ENCODE measurements around the gene BEGAIN. TPM values are rescaled to one million over a fixed set of nuclear protein-coding genes. Genes with fewer than 3 reads are reported as not detected.

Gene BEGAIN
- total and polyA plus RNA-seq, 4 donors, result 4.9 to 26.6 (median 13.2) TPM

- Histone ChIP-seq H3K4me3 (ENCODE audit: low read depth, low read length) (no peak overlapping the region), H3K27me3 (ENCODE audit: control insufficient read depth, insufficient read depth, low read length) (no peaks in the 10 kb centered on the region), H3K4me1 (ENCODE audit: control insufficient read depth, insufficient read depth, low read length) (peaks cover 26% of the 10 kb centered on the region), H3K36me3 (ENCODE audit: control insufficient read depth, insufficient read depth, low read length) (peaks cover 3% of the 10 kb centered on the region), H3K27ac (ENCODE audit: low read depth, low read length) (no peak overlapping the region), H3K9me3 (ENCODE audit: control insufficient read depth, insufficient read depth, low read length) (no peaks in the 10 kb centered on the region)
- no peak for DNase-seq (ENCODE audit: low read depth in 4 of 6, low spot score in 6 of 6)
Observed at GRCh38 chr14:100487304-100487703, 99.9 kb downstream of the BEGAIN start.

Small RNAs within 50 kb of the gene (small RNA-seq; reads per million reads assigned to genes)
- not detected for gene RN7SKP92 (ENCODE audit: low replicate concordance)

Other genes with a start within 250 kb of the BEGAIN start
- 10 to 100 TPM; 11.8 to 12.5 TPM for gene WDR25, start 210.9 kb downstream of the BEGAIN start, total RNA-seq
- gene WDR25, start 210.9 kb downstream of the BEGAIN start, polyA plus RNA-seq (ENCODE audit: insufficient read length in 2 of 2), result 10 to 100 TPM; 12.1 to 12.3 TPM
- gene DLK1, start 139.5 kb upstream of the BEGAIN start, total RNA-seq, result 1 to 10 TPM; 4.9 to 5.3 TPM
- 10 to 100 TPM in 1 of 2 donors, 1 to 10 TPM in 1; 8.5 to 15.7 TPM for gene DLK1, start 139.5 kb upstream of the BEGAIN start, polyA plus RNA-seq (ENCODE audit: insufficient read length in 2 of 2)
- 100 to 1,000 TPM; 250 to 280 TPM for gene MEG3, start 238.7 kb upstream of the BEGAIN start, total RNA-seq
- 1,000 to 10,000 TPM in 1 of 2 donors, 100 to 1,000 TPM in 1; 784 to 1,152 TPM for gene MEG3, start 238.7 kb upstream of the BEGAIN start, polyA plus RNA-seq (ENCODE audit: insufficient read length in 2 of 2)